Stimulated activated naive CD4-positive, alpha-beta T cell (primary cell): Measurements from ENCODE around the gene KIF16B.
A peak's percentile ranks its signal among the peaks of the same experiment; 100 is the strongest.
"Not testable (repeated sequence)": the region's sequence is repeated elsewhere in the genome, so short reads cannot be mapped to it uniquely, and the experiment has no call there.

ENCODE experiments used
- DNase-seq, 6 experiments: peaks; one replicate each; lab custom pipeline; 2025; lab: John Stamatoyannopoulos, UW

Gene KIF16B

DNA sequence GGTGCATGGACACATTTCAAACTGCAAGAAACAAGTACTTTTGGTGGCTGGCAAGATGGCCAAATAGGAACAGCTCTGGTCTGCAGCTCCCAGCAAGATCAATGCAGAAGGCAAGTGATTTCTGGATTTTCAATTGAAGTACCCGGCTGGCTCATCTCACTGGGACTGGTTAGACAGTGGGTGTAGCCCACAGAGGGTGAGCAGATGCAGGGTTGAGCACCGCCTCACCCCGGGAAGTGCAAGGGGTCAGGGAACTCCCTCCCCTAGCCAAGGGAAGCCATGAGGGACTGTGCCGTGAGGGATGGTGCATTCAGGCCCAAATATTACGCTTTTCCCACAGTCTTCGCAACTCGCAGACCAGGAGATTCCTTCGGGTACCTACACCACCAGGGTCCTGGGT lies 53.6 kb downstream of the KIF16B start:
- not testable (repeated sequence) for DNase-seq

DNA sequence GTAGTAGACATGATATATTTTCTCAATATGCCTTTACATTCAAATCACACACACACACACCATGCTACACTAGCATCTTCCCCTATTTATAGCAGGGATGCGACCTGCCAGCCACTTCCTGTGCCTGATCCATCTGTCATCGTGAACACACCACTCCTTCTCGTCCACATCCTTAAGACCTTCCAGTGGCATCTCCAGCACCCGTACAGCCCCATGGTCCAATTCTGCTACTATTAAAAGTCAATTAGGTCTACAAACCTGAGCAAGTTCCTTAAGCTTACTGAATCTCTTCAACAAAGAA lies 54.5 kb downstream of the KIF16B start:
- no peak for DNase-seq

DNA sequence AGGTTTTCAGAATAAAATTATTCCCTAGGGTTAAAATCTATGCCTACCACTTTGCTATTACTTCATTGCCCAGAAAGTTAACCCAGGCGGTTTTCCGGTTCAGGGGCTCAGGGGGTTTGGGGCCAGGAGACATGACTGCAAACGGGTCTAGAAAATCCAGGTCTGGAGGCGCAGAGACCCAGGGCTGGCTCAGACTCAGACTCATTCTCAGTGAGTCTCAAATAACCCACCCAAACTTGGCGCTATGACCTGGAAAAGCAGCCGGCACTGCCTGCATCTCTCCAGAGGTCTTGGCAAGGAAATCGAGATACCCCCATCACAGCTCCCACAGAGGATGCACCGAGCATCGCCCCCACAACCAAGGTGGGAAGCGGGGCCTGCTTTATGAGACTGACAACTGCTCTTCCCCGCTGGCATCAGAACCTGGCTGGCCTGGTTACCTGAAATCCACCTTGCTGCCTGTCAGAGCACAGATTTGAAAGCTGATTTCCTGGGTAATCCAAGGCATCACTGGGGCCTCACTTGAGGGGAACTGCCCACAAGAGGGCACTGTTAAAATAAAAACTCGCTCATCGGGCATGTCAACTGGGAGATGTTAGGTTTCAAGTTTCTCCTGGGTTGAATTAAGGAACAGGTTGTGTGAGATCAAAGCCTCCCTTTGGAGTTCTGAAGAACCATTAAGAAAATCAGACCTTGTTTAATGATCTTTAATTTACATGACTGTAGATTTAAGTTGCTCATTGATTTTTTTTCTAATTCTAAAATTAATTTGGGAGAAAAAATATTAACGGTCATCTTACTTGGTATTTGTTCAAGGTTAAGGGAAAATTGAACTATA lies 55.1 kb downstream of the KIF16B start:
- DNase-seq: peak in 3 of 6 experiments; percentile 2 to 18 (median 10)

DNA sequence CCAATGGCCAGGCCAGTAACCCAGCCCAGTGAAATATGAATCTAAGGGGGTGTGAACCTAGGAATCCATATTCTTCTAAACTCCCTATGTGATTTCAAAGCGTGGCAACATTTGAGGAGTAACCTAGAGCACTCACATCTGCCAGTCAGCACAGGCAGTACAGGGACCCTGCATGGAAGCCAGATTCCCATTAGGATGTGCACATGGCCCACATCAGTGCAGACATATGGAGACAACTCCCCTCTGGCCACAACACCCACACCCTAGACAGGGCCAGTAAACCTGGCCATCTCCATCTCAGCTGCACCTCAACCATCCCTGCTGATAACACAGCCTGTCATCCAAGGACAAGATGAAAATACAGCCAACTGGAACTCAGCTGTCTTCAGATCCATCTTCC lies 56.5 kb downstream of the KIF16B start:
- DNase-seq: no peak

DNA sequence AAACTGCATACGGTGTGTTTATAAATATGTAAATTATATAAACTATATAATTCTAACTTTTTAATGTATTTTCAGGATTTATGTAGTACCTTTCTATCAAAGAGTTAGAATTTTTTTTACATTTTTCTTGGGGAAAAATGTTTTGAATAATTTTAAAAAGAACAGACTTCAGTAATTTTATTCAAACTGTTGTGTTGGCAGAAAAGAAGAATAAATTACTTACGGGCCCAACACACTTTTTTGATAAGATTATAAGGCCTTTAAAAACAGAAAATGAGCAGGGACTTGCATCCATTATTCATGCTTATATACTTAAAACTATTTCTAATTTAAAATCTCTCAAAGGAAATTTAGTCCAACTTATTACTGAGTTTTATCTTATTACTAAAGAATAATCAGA lies 58.2 kb downstream of the KIF16B start:
- no peak for DNase-seq

DNA sequence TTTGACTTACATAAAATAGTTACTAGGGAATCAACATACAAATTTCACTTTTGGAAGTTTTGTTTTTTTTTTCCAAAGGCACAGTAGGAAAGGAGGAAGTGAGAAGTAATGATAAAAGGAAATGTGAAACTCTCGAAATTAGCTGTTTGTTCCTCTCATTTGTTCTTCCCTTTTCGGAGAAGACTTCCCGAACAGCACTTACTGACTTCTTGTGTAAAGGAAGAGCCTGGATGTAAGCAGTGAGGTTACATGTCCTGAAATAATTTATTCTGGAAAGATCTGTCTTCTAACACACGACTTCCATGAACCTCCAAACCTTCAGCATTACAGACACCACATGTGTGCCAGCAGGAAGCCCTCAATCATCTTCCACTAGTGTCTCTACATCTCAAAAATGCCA lies 59.1 kb downstream of the KIF16B start:
- no peak for DNase-seq

DNA sequence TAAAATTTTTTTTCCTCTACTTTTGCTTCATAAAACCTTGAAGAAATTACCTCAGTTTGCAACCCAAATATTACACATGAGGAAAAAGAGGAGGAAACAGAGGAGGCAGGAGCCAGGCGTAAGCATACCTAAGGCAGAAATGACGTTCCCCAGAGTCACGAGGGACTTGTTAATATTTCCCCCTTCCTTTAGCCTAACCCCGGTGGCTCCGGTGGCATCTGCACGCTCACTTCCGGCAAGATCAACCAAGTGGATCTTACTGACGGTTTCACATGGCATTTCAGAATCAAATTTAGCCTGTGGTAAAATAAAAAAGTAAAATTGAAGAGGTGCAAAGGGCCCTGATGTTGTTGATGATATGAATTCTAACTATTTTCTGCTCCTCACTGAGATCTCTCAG lies 67.4 kb downstream of the KIF16B start:
- DNase-seq: no peak

DNA sequence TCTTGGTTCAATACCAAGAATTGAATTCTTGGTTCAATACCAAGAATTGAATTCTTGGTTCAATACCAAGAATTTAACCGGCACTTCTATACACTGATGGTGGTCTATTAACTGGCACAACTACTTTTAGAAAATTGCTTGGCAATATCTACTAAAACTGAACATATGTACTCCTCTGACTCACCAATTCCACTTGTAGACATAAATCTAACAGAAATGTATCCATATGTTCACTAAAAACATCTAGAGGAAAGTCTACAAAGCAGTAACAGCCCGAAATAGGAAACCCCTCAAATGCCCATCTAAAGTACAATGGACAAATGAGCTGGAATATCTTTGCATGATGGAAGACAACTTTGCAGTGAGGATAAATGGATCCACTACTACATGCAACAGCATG lies 71.9 kb downstream of the KIF16B start:
- no peak for DNase-seq

DNA sequence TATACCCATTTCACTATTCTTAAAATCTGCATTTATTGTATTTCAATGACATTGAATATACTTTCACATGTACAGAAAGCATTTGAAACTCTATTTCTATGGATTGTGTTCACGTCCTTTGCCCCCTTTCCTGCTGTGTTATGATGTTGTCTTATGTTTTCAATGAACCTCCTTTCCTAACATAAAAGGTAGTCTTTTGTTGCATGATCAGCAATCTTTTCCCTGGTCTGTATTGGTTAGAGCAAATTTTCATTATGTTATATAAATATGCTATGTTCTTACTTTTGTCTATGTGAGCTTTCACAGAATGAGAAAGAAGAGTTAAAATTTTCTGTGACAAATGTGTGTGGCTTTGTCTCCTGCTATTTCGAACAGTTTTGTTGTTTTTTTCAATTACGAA lies 73.1 kb downstream of the KIF16B start:
- no peak for DNase-seq

DNA sequence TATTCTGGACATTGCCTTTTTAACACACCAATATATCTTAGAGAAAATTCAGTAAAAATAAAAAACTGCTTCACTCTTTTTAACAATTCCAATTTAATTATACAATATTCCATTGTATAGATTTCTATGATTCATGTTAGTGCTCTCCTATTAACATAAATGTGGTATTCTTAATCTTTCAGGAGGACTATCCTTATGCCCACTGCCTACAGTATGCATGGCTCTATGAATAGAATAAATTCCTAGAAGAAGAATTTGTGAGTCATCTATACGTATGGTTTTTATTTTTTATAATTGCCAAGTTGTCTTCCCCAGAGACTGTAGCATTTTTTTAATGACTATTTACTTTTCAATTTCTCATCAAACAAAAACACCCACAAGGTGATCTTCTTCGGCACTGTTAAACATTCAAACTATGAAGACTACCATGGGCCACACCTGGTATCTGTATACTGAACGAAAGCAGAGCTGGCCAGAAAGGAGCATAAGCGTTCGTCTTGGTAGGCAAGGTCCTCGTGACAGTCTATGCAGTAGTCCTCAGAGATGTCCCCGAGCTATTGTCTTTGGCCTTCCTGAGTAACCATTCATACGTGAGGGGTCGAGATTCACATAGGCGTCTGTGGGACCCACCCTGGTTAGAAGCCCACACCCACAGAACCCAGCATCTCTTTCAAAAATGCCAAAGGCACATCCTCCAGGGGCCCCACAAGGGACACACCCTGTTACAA lies 74.6 kb downstream of the KIF16B start:
- no peak for DNase-seq

DNA sequence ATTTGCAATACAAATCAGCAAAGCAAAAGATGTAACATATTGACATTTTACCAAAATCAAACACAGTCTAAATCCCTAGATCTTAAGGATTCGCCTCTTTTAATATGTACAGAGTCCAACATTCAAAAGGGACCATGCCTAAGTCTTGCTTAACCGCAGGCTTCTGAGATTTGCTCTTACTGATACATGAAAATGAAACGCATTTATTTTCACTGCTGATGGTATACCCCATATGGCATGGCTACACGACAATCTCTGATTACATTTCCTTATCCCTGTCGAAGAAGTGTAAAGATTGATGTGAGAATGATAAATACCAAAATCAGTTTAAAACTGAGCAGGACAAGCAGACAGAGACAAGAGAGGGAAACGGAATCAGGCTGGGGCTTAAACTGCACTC lies 75.4 kb downstream of the KIF16B start:
- DNase-seq: no peak

DNA sequence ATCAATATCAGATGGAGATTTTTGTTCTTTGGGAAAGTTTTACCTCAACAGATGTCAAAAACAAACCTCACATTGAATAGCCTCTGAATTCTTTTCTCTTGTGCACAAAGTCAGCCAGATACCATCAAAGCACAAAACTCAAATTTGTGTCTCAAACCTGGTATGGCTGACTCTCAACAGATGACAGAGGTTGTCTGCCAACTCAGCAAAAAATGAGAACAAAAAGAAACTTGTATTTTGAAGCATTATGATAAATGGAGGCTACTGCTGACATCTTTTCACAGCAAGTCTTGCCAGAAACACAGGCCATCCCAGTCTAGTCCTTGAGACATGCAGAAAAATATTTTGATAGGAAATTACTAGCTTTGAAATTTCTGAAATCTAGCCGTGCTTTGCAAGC lies 79.8 kb downstream of the KIF16B start:
- no peak for DNase-seq

DNA sequence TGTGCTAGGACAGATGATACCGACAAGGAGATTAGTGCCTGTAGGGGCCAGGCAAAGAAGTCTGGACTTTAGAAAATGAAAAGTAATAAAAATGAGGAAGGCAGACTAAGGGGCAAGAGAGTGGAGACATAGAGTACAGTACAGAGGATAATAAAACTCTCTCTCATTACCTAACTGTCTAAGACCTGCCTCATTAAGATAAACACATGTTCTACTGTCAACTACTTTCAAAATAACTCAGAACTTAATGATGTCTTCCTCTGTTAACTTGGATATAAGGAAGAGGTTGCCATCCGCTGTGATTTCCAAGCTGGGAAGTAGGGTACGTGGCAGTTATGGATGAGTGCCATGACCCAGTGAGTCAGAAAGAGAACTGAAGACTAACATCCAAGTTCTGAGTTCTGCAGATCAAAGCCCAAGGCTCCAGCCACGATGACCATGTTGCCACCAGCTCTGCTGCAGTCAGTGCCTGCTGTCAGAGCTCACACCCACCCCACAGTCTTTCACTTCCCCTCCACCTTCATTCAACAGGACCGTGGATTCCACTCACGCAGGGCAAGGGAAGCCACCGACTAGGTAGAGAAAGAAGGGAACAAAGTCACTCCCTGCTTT lies 81.8 kb downstream of the KIF16B start:
- no peak for DNase-seq

DNA sequence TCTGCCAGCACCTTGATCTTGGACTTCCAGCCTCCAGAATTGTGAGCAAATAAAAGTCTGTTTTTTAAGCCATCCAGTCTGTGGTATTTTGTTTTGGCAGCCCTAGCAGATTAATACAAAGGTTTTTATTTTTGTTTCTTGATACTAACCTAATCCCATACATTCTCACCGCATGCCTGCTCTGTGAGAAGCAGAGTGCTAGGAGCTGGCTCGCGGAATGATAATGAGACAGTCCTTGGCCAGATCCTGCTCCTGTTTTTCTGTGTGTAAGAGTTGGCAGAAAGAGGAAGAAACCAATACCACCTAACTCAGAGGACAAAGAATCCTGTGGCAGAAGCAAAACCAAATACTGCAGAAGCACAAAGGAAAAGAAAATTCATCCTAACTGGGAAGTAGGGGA lies 82.6 kb downstream of the KIF16B start:
- DNase-seq: no peak

DNA sequence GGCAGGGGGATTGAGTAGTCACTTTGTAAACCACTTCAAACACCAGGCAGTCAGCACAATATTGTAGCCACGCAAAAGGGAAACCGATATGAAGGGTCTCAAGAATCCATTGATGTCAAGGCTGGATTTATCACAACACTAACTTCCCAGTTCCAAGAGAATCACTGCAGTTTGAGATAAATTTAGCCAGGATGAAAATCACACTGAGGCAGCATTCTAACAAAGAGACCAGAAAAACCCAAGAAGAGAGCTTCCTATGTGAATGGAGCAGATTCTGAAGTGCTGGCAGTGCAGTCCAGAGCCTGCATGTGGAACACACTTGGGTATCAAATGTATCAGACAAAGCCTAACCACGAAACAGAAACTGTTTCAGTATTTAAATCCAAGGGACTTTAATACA lies 84.6 kb downstream of the KIF16B start:
- DNase-seq: no peak

DNA sequence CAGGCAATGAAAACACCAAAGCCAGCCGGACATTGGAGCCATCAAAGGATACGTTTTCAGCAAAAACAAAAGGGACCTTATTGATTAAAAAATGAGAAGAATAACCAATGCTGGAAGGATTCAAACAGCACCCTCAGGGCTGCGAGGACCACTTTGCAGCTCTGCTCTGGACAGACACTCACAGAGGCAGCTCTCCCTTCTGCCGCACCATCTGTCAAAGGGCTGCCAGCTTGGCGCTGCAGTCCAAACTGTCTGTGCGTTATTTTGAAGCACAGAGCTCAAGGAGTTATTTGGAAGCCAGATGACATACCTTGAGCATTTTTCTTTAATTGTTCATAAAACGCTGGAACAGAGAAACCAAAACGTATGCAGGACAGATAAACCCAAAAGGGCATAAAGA lies 85.2 kb downstream of the KIF16B start:
- no peak for DNase-seq

DNA sequence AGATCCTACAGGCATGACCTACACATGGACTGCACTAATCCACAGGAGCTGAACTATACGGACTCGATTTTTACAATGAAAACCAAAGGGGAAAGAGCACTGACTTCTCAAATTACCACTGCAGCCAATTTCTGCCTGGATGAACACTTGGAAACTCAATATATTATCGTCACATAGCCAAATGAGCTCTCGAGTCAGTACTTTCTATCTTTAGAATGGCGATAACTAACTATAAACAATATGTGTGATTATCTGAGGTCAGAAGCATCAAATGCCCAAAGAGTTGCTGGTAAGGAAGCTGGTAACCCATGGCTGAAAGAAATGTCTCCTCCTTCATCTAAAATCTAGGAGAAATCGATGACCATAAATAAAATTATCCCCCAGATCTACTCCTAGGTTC lies 86.7 kb downstream of the KIF16B start:
- DNase-seq: no peak

DNA sequence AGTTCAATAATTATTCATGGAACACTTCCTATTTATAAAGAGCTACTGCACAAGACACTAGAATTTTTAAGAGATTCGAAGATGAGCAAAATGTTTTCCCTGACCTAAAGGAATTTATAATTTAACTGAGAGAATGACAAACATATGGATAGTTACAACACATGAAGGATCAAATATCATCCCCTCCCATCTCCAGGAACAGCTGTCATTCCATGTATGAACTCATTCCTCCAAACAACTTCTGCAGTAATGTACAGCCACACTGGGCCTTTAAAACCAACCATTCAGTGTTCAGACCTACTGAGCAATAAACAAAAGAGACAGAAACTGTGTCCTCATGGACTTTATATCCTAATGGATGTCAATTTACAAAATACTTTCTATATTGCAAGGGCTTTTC lies 87.8 kb downstream of the KIF16B start:
- no peak for DNase-seq

DNA sequence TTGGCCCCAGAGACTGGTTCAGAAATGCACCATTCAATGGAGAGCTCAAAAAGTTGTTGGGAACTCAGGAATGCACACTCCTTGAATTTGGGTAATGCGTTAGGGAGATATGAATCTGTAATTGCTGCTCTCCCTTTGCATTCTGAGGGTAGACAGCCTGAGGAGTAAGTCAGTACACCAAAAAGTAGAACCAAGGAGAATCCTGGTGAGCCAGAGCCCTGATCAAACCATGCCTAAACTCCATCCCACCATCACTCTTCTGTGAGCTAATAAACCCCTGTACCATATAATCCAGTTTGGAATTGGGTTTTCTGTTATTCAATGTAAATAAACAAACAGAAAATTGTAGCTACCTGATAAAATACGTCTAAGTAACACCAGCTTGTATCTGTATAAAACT lies 90.2 kb downstream of the KIF16B start:
- DNase-seq: no peak

DNA sequence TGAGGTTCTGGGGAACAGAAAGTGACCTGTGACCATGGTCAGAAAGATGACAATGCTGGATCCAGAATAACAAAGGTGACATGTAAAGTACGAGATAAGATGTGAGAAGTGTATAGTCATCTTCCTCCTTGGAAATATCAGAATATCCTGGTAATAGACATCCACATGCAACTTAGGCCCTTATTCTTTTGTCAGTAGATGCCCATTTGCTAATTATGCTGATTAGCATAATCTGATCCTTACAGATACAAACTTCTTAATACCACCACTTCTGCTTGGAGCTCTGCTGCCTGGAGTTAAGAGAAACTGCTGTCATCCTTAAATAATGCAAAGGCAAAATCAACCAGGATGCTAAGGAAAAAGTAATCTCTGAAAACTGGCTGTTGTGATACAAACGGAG lies 91.3 kb downstream of the KIF16B start:
- no peak for DNase-seq

DNA sequence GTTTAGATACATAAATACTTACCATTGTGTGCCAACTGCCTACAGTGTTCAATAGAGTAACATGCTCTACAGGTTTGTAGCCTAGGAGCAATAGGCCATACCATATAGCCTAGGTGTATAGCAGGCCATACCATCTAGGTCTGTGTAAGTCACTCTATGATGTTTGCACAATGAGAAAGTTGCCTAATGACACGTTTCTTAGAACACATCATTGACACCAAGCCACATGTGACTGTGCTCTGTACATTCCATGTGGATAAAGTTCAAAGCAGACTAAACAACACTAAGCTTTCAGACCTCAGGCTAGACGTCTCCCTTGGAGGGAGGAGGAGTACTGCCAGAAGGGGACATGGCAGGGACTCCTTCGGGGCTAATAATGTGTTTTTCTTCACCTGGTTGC lies 93.6 kb downstream of the KIF16B start:
- DNase-seq: no peak

DNA sequence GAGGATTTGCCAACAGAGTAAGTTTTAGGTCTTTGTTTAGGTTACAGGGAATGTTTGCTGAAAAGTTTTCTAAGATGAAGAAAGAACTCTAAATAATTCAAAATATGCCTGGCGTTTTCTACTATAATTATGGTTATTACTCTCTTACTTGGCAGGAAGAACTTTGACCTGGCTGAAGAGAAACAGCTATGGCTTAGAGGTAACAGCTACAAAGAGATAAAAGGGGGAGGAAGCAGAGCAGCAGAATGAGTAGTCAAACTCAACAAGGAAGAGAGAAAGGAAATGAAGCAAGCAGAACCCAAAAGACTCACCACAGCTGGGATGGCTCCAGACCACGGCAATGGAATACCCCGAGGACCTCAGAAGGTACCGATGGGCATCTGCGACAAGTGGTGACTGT lies 95.6 kb downstream of the KIF16B start:
- DNase-seq: no peak

DNA sequence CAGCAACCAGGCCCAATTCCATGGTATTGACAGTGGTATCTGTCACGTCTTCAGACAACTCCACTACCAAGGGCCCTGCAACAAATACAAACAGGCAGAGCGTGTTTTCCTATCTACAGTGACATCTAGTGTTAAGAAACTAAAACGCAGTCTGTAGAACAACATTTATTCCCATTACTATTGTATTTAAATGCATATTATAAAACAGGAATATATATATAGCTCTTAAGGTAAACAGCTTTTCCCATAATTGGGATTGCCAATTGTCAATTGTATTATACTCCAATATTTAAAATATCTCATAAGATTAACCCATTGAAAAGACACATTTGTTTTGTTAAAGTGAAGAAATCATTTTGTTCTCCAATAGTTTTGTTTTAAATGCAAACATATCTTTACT lies 97.2 kb downstream of the KIF16B start:
- peak in 2 of 6 experiments; percentile 1 to 14 for DNase-seq
